Esophagus mucosa (tissue), 1 donor: ENCODE results near the gene EFEMP2. TPM values are rescaled to one million over a fixed set of nuclear protein-coding genes. Genes with fewer than 3 reads are reported as not detected.

Source experiments
- ATAC-seq: fragments of 200-7000 bp; cut with Tn5 transposase; one replicate; pipeline ENCODE4 v1.9.1; 2020
- total RNA-seq: library from RNA; stranded (reverse); gene quantifications from one replicate; pipeline ENCODE4 v1.2.4, GENCODE V29; 2023
- donor health status: DM: yes; HTN: yes; CAD: no.

EFEMP2 gene
- total RNA-seq, 1 donor from 2014 or later, result 4.6 TPM

- no peak for ATAC-seq
Measured at GRCh38 chr11:65865550-65866172, 6.9 kb downstream of the EFEMP2 start.

GRCh38 chr11:65864706-65865471, 7.7 kb downstream of the EFEMP2 start:
- ATAC-seq, result no peak

GRCh38 chr11:65863889-65864705, 8.5 kb downstream of the EFEMP2 start:
- ATAC-seq, result no peak

GRCh38 chr11:65862941-65863888, 9.4 kb downstream of the EFEMP2 start:
- ATAC-seq, result no peak

DNA sequence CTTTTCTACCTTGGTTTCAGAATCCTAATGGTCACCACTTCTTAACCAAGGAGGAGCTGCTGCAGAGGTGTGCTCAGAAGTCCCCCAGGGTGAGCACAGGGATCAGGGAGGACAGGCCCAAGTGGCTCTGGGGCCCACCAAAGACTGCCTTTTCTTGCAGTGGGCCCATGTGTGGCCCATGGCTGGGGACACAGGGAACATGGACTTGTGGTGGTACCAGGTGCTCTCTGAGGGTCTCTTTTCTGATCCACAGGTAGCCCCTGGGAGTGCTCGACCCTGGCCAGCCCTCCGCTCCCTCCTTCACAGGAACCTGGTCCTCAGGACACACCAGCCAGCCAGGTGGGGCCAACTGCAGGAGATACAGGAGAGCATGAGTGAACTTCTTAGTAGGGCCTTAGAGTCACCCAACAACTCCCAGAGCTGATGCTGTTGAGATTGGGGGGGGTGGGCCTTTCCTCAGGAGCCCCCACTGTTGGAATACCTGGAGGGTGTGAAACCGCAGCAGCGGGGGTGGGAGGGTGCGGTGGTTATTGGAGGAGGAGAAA, 10.3 kb downstream of the EFEMP2 start:
- no peak for ATAC-seq

DNA sequence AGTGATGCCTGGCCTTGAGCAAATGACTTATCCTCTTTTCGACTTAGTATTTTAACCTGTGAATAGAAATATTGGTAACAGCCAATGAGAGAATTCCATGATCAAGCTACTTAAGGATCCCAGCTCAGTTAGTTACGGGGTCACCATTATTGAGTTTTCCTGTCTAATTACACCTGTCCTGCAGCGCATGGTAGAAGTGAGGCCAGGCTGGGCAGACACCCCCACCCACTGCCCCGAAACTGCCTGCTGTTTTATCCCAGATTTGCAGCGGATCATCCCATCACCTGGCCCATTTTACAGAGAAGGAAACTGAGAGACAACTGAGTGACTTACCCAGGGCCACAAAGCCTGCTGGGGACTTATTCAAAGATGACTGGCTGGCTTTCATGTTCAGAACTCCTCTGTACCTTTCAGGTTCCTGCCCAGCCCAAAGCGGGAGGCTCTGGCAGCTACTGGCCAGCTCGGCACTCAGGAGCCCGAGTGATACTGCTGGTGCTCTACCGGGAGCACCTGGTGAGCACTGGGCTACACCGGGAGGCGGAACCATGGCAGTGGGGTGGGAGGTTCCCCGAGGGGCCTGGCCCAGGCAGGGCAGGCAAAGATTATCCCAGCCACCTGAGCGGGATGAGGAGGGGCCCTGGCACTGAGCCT, 10.9 kb downstream of the EFEMP2 start:
- ATAC-seq, result no peak

- no peak for ATAC-seq
Measured at GRCh38 chr11:65861165-65861505, 11.5 kb downstream of the EFEMP2 start.

DNA sequence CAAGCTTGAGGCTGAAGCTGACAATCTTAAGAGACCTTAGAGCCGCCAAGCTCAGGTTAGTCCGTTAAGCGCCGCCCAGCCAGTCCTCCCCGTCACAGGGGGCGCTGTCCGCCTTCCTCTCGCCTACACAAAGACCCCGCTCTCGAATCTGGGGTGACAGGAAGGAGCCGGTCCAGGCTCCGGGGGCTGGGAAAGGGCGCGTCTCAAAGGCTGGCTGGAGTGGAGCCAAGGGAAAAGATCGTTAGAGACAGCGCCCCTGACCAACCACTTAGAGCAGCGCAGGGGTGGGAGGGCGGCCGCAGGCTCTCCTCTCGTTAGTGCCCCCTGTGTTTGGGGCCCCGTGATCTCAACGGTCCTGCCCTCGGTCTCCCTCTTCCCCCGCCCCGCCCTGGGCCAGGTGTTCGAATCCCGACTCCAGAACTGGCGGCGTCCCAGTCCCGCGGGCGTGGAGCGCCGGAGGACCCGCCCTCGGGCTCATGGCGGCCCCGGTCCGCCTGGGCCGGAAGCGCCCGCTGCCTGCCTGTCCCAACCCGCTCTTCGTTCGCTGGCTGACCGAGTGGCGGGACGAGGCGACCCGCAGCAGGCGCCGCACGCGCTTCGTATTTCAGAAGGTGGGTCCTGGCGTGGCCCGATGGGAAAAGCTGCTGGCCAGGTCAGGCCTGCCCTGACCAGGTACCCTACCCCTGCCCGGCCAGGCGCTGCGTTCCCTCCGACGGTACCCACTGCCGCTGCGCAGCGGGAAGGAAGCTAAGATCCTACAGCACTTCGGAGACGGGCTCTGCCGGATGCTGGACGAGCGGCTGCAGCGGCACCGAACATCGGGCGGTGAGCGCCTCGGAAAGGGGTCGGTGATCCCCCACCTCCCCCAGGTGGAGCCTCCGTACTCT, 12.1 kb downstream of the EFEMP2 start, which contains the start of gene MUS81:
TSS of gene MUS81 (plus strand) at position 156 of the 887 bp plus-strand sequence. CDS start at position 477, 321 bp downstream.
- ATAC-seq, result peak; percentile 62

GRCh38 chr11:65859812-65860277, 12.8 kb downstream of the EFEMP2 start:
- no peak for ATAC-seq

- peak; percentile 67 for ATAC-seq
Measured at GRCh38 chr11:65859095-65859811, 13.3 kb downstream of the EFEMP2 start.

GRCh38 chr11:65858681-65859087, 13.9 kb downstream of the EFEMP2 start:
- ATAC-seq, result no peak

DNA sequence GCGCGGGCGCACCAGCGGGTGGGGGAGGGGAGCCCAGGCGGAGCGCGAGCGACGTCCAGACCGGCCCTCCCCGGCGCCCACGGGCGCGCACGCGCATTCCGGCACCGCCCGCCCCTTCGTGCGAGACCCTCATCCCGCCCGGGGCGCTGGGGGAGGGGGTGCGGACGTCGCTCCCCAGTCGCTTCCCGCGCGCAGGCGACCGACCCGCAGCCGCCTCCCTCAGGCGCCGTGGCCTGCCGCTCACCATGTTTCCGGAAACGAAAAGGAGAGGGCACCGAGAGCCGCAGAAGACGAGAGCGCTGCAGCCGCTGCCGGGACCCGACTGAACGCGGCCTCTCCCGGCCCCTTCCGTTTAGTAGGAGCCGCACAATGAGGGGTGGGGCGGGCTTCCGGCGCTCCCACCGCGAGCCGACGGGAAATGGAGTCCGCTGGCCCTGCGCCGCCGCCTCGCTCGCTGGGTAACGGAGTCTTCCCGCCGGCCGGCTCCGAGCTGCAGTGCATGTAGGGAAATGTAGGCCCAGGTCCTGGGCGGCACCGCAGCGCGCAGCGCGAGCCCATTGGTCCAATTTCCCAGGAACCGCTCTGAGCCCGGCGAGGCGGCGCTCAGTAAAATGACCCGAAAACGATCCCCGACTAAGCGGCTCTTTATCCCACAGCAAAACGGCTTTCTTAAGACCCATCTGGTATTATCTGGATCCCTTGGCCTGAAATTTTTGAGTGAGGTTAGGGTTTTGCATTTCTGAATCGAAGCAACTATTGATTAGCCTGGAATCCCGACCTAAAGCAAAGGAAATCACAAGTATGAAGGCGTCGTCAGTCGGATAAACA, 14.5 kb downstream of the EFEMP2 start, which contains the start of gene CFL1:
TSS of gene CFL1 (minus strand) at position 328 of the 828 bp plus-strand sequence. CDS start at position 247, 81 bp downstream.
- ATAC-seq, result peak; percentile 76

GRCh38 chr11:65857500-65857852, 15.1 kb downstream of the EFEMP2 start:
- ATAC-seq, result peak; percentile 0

DNA sequence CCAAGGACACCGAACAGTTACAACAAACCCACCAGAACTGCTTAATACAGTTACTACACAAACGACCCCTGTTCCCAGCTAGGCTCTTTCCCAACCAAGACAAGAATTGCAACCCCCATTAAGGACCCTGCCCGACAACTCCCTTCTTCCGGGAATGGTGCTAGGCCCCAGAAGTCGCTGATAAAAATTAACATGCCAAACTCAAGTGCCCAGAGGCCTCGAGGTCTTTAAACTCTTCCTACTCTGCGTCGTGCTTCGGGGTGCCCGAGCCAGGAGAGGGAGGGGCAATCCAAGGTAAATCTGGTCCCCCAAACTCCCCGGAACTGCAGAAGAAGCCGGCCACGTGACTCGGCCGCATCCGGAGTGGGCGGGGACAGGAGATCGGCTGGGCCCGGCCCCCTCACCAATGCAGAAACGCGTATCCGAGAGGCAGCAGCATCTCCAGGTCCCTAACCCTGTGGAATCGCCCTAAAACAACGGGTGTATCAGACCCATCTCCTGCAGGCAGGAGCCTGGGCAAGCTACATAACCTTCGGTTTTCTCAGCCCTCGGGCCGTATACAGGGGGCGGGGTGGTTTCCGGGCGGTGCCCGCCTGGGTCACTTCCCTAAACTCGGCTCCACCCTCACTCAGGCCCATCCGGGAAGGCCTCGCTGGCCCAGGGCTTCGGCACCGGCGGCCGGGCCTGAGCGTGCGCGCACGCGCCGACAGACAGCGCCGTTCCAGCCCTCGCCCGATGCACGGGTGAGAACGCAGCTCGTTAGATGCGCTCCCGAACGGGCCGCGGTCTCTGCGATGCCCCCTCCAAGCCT, 15.7 kb downstream of the EFEMP2 start:
- ATAC-seq, result peak; percentile 43

DNA sequence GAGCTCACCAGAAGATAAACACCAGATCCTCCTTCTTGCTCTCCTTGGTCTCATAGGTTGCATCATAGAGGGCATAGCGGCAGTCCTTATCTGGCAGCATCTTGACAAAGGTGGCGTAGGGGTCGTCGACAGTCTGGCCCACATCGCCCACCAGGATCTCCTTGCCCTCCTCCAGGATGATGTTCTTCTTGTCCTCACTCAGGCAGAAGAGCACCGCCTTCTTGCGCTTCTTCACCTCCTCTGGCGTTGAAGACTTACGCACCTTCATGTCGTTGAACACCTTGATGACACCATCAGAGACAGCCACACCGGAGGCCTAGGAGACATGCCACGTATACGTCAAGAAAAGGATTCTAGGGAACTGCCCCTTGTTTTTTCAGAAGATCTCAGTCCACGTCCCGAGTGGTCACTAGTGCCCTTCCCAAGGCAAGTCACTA, 16.7 kb downstream of the EFEMP2 start:
- ATAC-seq, result no peak

GRCh38 chr11:65854852-65855837, 17.5 kb downstream of the EFEMP2 start:
- ATAC-seq, result no peak
